Measurements from ENCODE around the gene PTPRQ. TPM values are rescaled to one million over a fixed set of nuclear protein-coding genes. Genes with fewer than 3 reads are reported as not detected.
A peak's percentile ranks its signal among the peaks of the same experiment; 100 is the strongest.

The PTPRQ gene
- total and polyA plus RNA-seq, 2 of the 8 experiments (the other 6 are each of a cell fraction or from before 2014, with no cell fraction given) = not detected

GRCh38 chr12:80413462-80413861, 30.6 kb upstream of the PTPRQ start:
- H3K36me3 ChIP-seq (ENCODE audit: control insufficient read depth in 2 of 4, insufficient read depth in 4 of 4, low read length in 3 of 4) = no peaks in the 10 kb centered on the region
- H2AK5ac ChIP-seq (ENCODE audit: low read depth, low read length) = no peak overlapping the region
- no peak overlapping the region for H3K27ac ChIP-seq (ENCODE audit: low read depth, low read length)
- no peak overlapping the region for H2BK120ac ChIP-seq (replicated peaks; ENCODE audit: low read depth, low read length)
- H2BK15ac ChIP-seq (ENCODE audit: low read length) = no peak overlapping the region
- no peaks in the 10 kb centered on the region for H3K4me1 ChIP-seq (replicated peaks in 1 of 4; ENCODE audit: control insufficient read depth in 3 of 4, insufficient read depth in 4 of 4, low read length in 3 of 4)
- WGBS, 2 experiments (ENCODE audit: extremely low coverage in 1 of 2, insufficient coverage in 1 of 2, insufficient read length in 1 of 2, insufficient replicate concordance in 2 of 2, low coverage in 1 of 2, low lambda C conversion rate in 2 of 2, missing lambda C conversion rate in 1 of 2) = 87% methylated on average over 3 of the region's 3 CpGs; no CpG with 5 or more reads in 1 of the 2 experiments
- H4K20me1 ChIP-seq (replicated peaks in 1 of 2; ENCODE audit: control insufficient read depth in 1 of 2, insufficient read depth in 2 of 2, low read length in 2 of 2) = no peaks in the 10 kb centered on the region
- H3K56ac ChIP-seq (replicated peaks; ENCODE audit: insufficient read length, low read depth, low read length) = no peak overlapping the region
- ChIA-PET CTCF (ENCODE audit: partially characterized antibody) (interaction anchor here (0.6 to 3.2 kb wide), 19 partner anchors 15 to 847 kb away, joined by 3 to 25 read pairs (median 3); no protein-coding TSS in a partner anchor), POLR2A (ENCODE audit: partially characterized antibody) (no interaction called here)
- no peak for TF ChIP-seq HDAC2 (IDR thresholded peaks at IDR 0.05; ENCODE audit: borderline replicate concordance in 1 of 2, low read depth in 2 of 2, low read length in 2 of 2)
- TF ChIP-seq CTCF (IDR thresholded peaks at IDR 0.05; ENCODE audit: control extremely low read depth in 1 of 3, insufficient read depth in 1 of 3, low read depth in 1 of 3, low read length in 3 of 3) = peak in 1 of 3 experiments; percentile 30; a peak in 2 of 4 replicates
- TF ChIP-seq SP4 (IDR thresholded peaks at IDR 0.05; ENCODE audit: low read length) = no peak
- no peak for TF ChIP-seq RXRA (IDR thresholded peaks at IDR 0.05; ENCODE audit: insufficient read depth, low read depth, low read length)
- no peak for TF ChIP-seq KDM4A (IDR thresholded peaks at IDR 0.05; ENCODE audit: low read depth, low read length, severe bottlenecking)
- TF ChIP-seq RAD21 (IDR thresholded peaks at IDR 0.05 in 1 of 2, conservative IDR thresholded peaks at IDR 0.05 in 1 of 2; ENCODE audit: low read depth in 2 of 2, low read length in 2 of 2) = peak; percentile 56
- DNase-seq (ENCODE audit: low read depth in 1 of 2, low spot score in 2 of 2) = no peak
- H4K8ac ChIP-seq (ENCODE audit: extremely low read depth, insufficient read depth, low read length) = no peak overlapping the region
- H3K79me2 ChIP-seq (ENCODE audit: control insufficient read depth in 1 of 2, insufficient read depth in 2 of 2, low read length in 2 of 2) = no peaks in the 10 kb centered on the region
- H3K23ac ChIP-seq (ENCODE audit: insufficient read length) = no peak overlapping the region
- no peak overlapping the region for H2BK5ac ChIP-seq (ENCODE audit: low read depth, low read length)
- no peak overlapping the region for H3K14ac ChIP-seq (ENCODE audit: insufficient read length)
- H2AFZ ChIP-seq (ENCODE audit: low read length) = no peak overlapping the region
- no peak overlapping the region for H2BK20ac ChIP-seq (ENCODE audit: low read length)
- H3K4me3 ChIP-seq (ENCODE audit: extremely low read depth in 1 of 4, insufficient read depth in 2 of 4, low read depth in 3 of 4, low read length in 4 of 4) = no peak overlapping the region
- no peaks in the 10 kb centered on the region for H3K9me3 ChIP-seq (ENCODE audit: insufficient read depth in 2 of 2, low read depth in 1 of 2, low read length in 1 of 2)
- no peak overlapping the region for H3K18ac ChIP-seq (ENCODE audit: extremely low read depth, low read length)
- FAIRE-seq = no peak
- H3K27me3 ChIP-seq (replicated peaks in 1 of 4; ENCODE audit: control insufficient read depth in 3 of 4, extremely low read depth in 1 of 4, insufficient read depth in 3 of 4, low read length in 3 of 4) = no peaks in the 10 kb centered on the region
- no peak overlapping the region for H4K5ac ChIP-seq (ENCODE audit: insufficient read length, low read depth, low read length)
- no peaks in the 10 kb centered on the region; the same call in 1 of the 2 replicates for H3K23me2 ChIP-seq (ENCODE audit: low read depth, low read length)
- H3K79me1 ChIP-seq (ENCODE audit: low read depth, low read length) = no peaks in the 10 kb centered on the region
- H4K91ac ChIP-seq (replicated peaks; ENCODE audit: insufficient read length, low read length) = no peak overlapping the region
- H3K9ac ChIP-seq (replicated peaks in 1 of 4; ENCODE audit: extremely low read depth in 1 of 4, low read depth in 3 of 4, low read length in 3 of 4) = no peak overlapping the region
- H3K4ac ChIP-seq (replicated peaks; ENCODE audit: insufficient read length, low read depth, low read length) = no peak overlapping the region
- H2BK12ac ChIP-seq (ENCODE audit: low read depth, low read length) = no peak overlapping the region
- H3K4me2 ChIP-seq (ENCODE audit: insufficient read depth in 1 of 2, low read depth in 2 of 2, low read length in 2 of 2) = no peak overlapping the region

All from H1 (cell line).